Spleen (tissue), 11 donors: ENCODE data around the gene AGFG2. TPM values are rescaled to one million over a fixed set of nuclear protein-coding genes. Genes with fewer than 3 reads are reported as not detected.

Experiments
- DNase-seq: peaks from one replicate; pipeline ENCODE4 v3.0.0-alpha.2; 2020
- H3K27ac ChIP-seq, 8 donors: fragments of 200-600 bp; sonication (generic) in 7 of 8; 1 replicate in 4 of 8; 2 replicates in 4 of 8; pipeline versions ENCODE4 v1.5.0 to v1.8.0; 2016 to 2021; ENCODE audit warnings: inconsistent platforms in 4 of 8, mild to moderate bottlenecking in 4 of 8, moderate library complexity in 1 of 8
- H3K27me3 ChIP-seq, 7 donors: fragments of 200-600 bp; sonication (generic) in 6 of 7; replicated peaks in 1 of 7; 1 replicate in 4 of 7; 2 replicates in 3 of 7; pipeline versions ENCODE4 v1.5.0 to v1.8.0; 2016 to 2021; ENCODE audit warnings: inconsistent platforms in 3 of 7, mild to moderate bottlenecking in 1 of 7
- H3K36me3 ChIP-seq, 6 donors: fragments of 200-600 bp; sonication (generic) in 5 of 6; 1 replicate in 4 of 6; 2 replicates in 2 of 6; pipeline versions ENCODE4 v1.5.0 to v1.8.0; 2016 to 2021; ENCODE audit warnings: inconsistent platforms in 2 of 6
- H3K4me1 ChIP-seq, 6 donors: fragments of 200-600 bp; sonication (generic) in 5 of 6; 1 replicate in 3 of 6; 2 replicates in 3 of 6; pipeline versions ENCODE4 v1.5.0 to v1.8.0; 2016 to 2021; ENCODE audit warnings: inconsistent platforms in 3 of 6
- H3K4me3 ChIP-seq, 8 donors: fragments of 200-600 bp; sonication (generic) in 7 of 8; 1 replicate in 4 of 8; 2 replicates in 4 of 8; pipeline versions ENCODE4 v1.5.0 to v1.8.0; 2016 to 2021; ENCODE audit warnings: inconsistent platforms in 4 of 8, mild to moderate bottlenecking in 4 of 8, moderate library complexity in 2 of 8
- H3K9me3 ChIP-seq, 8 donors: fragments of 200-600 bp; sonication (generic) in 7 of 8; 1 replicate in 4 of 8; 2 replicates in 4 of 8; pipeline versions ENCODE4 v1.5.0 to v1.8.0; 2016 to 2021; ENCODE audit warnings: inconsistent platforms in 4 of 8
- CTCF ChIP-seq, 11 experiments: fragments of 200-600 bp in 7 of 11; fragments of 450-650 bp in 4 of 11; sonication (generic) in 4 of 11; IDR thresholded peaks in 8 of 11; conservative IDR thresholded peaks in 3 of 11; 1 replicate in 7 of 11; 2 replicates in 4 of 11; pipeline versions ENCODE4 v1.4.0 to v1.8.0; 2016 to 2021; ENCODE audit warnings: antibody characterized with exemption in 11 of 11, inconsistent platforms in 4 of 11, mild to moderate bottlenecking in 1 of 11
- POLR2A ChIP-seq, 3 donors: fragments of 450-650 bp; IDR thresholded peaks; one replicate each; pipeline ENCODE4 v1.5.1; 2017; ENCODE audit warnings: antibody characterized with exemption in 3 of 3, mild to moderate bottlenecking in 1 of 3
- POLR2AphosphoS5 ChIP-seq, 3 donors: sonication (generic); formaldehyde crosslinking; IDR thresholded peaks; one replicate each; pipeline ENCODE4 v1.5.1; 2017; ENCODE audit warnings: antibody characterized with exemption in 3 of 3
- WGBS, 5 donors: extraction: QIAGEN DNeasy Blood & Tissue Kit in 3 of 5; methylation state at CpG; one replicate each; pipeline versions ENCODE4 v1.1.5 to v1.1.7; 2013 to 2018; 5-methylcytosine and 5-hydroxymethylcytosine counted together
- intact Hi-C: fragments of 100-400 bp; cut with DNase I; formaldehyde crosslinking; loops from one replicate; pipeline ENCODE4 v1.15.0; 2023; ENCODE audit warnings: low total_unique reads
- polyA plus RNA-seq, 3 donors: library from polyadenylated mRNA; stranded (reverse); fragments of 200-250 nt; gene quantifications; one replicate each; pipeline ENCODE4 v1.2.1, GENCODE V29; 2013
- small RNA-seq, 4 donors: library from RNA; depleted of rRNA; stranded (forward); fragments of <200 nt; gene quantifications; one replicate each; pipeline ENCODE3, GENCODE V24; 2016
- total RNA-seq, 7 donors: library from RNA; depleted of rRNA in 3 of 7; stranded (reverse); fragments of >200 nt in 3 of 7; fragmentation: NEBNext Ultra II Directional in 4 of 7; extraction: Animal tissue kit (Norgen Biotek cat#: 25700) in 4 of 7; gene quantifications; one replicate each; pipeline versions ENCODE4 v1.1.0 to v1.2.1, GENCODE V29; 2016 to 2021
- donor health status: healthy with polysubstance abuse.
- donor health status: DM: no; HTN: no; CAD: no; lungs with moderate emphysema.
- donor health status: DM: no; HTN: no; CAD: no.
- donor health status: Bipolar disorder and iron deficiency.
- donor health status: healthy.
- donor health status: DM: no; HTN: no; CAD: no.
- donor health status: DM: yes; HTN: yes; CAD: no.

Gene AGFG2
- total and polyA plus RNA-seq, 10 donors: 14.2 to 110 (median 51.4) TPM

GRCh38 chr7:100614308-100614861 is 75.4 kb downstream of the AGFG2 start:
- no peak for TF ChIP-seq CTCF (IDR thresholded peaks at IDR 0.05 in 8 of 11, conservative IDR thresholded peaks at IDR 0.05 in 3 of 11)
- TF ChIP-seq POLR2A (IDR thresholded peaks at IDR 0.05): no peak
- TF ChIP-seq POLR2AphosphoS5 (IDR thresholded peaks at IDR 0.05): no peak
- intact Hi-C loops: loop anchor here (10.0 kb wide), 1 partner anchor 60 kb away; the partner anchor contains the start of gene GNB2
- Histone ChIP-seq H3K27me3 (no peaks in the 10 kb centered on the region), H3K4me1 (peaks cover 7 to 26% (median 22%) of the 10 kb centered on the region in 6 donors), H3K36me3 (peaks cover 0 to 21% (median 4%) of the 10 kb centered on the region in 6 donors), H3K4me3 (peak overlapping the region in 1 of 8 donors; percentile 83), H3K27ac (no peak overlapping the region), H3K9me3 (no peaks in the 10 kb centered on the region)
- WGBS, 5 donors: 78 to 97% (median 83%) methylated on average over 6 of the region's 6 CpGs
- DNase-seq: no peak

Small RNA genes within 50 kb of the gene (small RNA-seq; reads per million reads assigned to genes)
- 0 reads per million in 4 donors for gene RN7SL416P
- gene SAP25: 0 reads per million in 4 donors

Other genes starting within 250 kb of the AGFG2 start
- gene SPDYE3, start 231.5 kb upstream of the AGFG2 start, total RNA-seq: not detected
- gene SPDYE3, start 231.5 kb upstream of the AGFG2 start, polyA plus RNA-seq: under 1 TPM; 0.09 to 0.22 (median 0.15) TPM
- 100 to 1,000 TPM in 2 of 7 donors, 10 to 100 TPM in 5; 66.2 to 114 (median 70.5) TPM for gene PILRB, start 181.1 kb upstream of the AGFG2 start, total RNA-seq
- gene PILRB, start 181.1 kb upstream of the AGFG2 start, polyA plus RNA-seq: 10 to 100 TPM; 56.8 to 97.5 (median 95.0) TPM
- 10 to 100 TPM; 19.8 to 61.1 (median 30.9) TPM for gene PILRA, start 165.7 kb upstream of the AGFG2 start, total RNA-seq
- gene PILRA, start 165.7 kb upstream of the AGFG2 start, polyA plus RNA-seq: 10 to 100 TPM in 2 of 3 donors, 1 to 10 TPM in 1; 5.8 to 18.8 (median 11.7) TPM
- 1 to 10 TPM; 4.5 to 8.3 (median 6.3) TPM for gene ZCWPW1, start 110.5 kb upstream of the AGFG2 start, total RNA-seq
- 10 to 100 TPM; 21.7 to 42.6 (median 24.3) TPM for gene ZCWPW1, start 110.5 kb upstream of the AGFG2 start, polyA plus RNA-seq
- 10 to 100 TPM; 42.3 to 82.2 (median 67.3) TPM for gene MEPCE, start 109.4 kb upstream of the AGFG2 start, total RNA-seq
- 10 to 100 TPM; 31.4 to 56.9 (median 38.0) TPM for gene MEPCE, start 109.4 kb upstream of the AGFG2 start, polyA plus RNA-seq
- 10 to 100 TPM; 46.7 to 63.8 (median 57.7) TPM for gene PPP1R35, start 102.7 kb upstream of the AGFG2 start, total RNA-seq
- gene PPP1R35, start 102.7 kb upstream of the AGFG2 start, polyA plus RNA-seq: 100 to 1,000 TPM in 2 of 3 donors, 10 to 100 TPM in 1; 87.6 to 111 (median 111) TPM
- 1 to 10 TPM in 5 of 7 donors, not detected in 2; 1.3 to 4.6 (median 1.9) TPM for gene SPACDR, start 74.9 kb upstream of the AGFG2 start, total RNA-seq
- 1 to 10 TPM in 2 of 3 donors, under 1 TPM in 1; 0.65 to 2.1 (median 1.2) TPM for gene SPACDR, start 74.9 kb upstream of the AGFG2 start, polyA plus RNA-seq
- 100 to 1,000 TPM in 3 of 7 donors, 10 to 100 TPM in 4; 67.1 to 119 (median 98.8) TPM for gene TSC22D4, start 60.0 kb upstream of the AGFG2 start, total RNA-seq
- gene TSC22D4, start 60.0 kb upstream of the AGFG2 start, polyA plus RNA-seq: 100 to 1,000 TPM in 1 of 3 donors, 10 to 100 TPM in 2; 57.2 to 105 (median 83.9) TPM
- gene NYAP1, start 55.3 kb upstream of the AGFG2 start, total RNA-seq: 1 to 10 TPM in 3 of 7 donors, under 1 TPM in 3, not detected in 1; 0.32 to 2.1 (median 1.2) TPM
- under 1 TPM; 0.07 to 0.54 (median 0.14) TPM for gene NYAP1, start 55.3 kb upstream of the AGFG2 start, polyA plus RNA-seq
- gene SAP25, start 34.7 kb downstream of the AGFG2 start, total RNA-seq: 10 to 100 TPM; 11.0 to 28.4 (median 21.1) TPM
- gene SAP25, start 34.7 kb downstream of the AGFG2 start, polyA plus RNA-seq: 10 to 100 TPM; 25.3 to 75.6 (median 50.6) TPM
- gene LRCH4, start 46.9 kb downstream of the AGFG2 start, total RNA-seq: 100 to 1,000 TPM; 145 to 333 (median 186) TPM
- 100 to 1,000 TPM; 151 to 310 (median 269) TPM for gene LRCH4, start 46.9 kb downstream of the AGFG2 start, polyA plus RNA-seq
- 1 to 10 TPM in 4 of 7 donors, under 1 TPM in 2, not detected in 1; 0.54 to 1.5 (median 1.2) TPM for gene FBXO24, start 47.1 kb downstream of the AGFG2 start, total RNA-seq
- gene FBXO24, start 47.1 kb downstream of the AGFG2 start, polyA plus RNA-seq: 1 to 10 TPM in 2 of 3 donors, under 1 TPM in 1; 0.67 to 1.6 (median 1.2) TPM
- 10 to 100 TPM in 6 of 7 donors, 1 to 10 TPM in 1; 7.1 to 31.4 (median 21.9) TPM for gene PCOLCE, start 63.2 kb downstream of the AGFG2 start, total RNA-seq
- gene PCOLCE, start 63.2 kb downstream of the AGFG2 start, polyA plus RNA-seq: 10 to 100 TPM; 29.0 to 38.7 (median 30.2) TPM
- gene MOSPD3, start 73.3 kb downstream of the AGFG2 start, total RNA-seq: 10 to 100 TPM; 13.4 to 20.4 (median 16.0) TPM
- 10 to 100 TPM; 11.2 to 16.8 (median 13.9) TPM for gene MOSPD3, start 73.3 kb downstream of the AGFG2 start, polyA plus RNA-seq
- gene TFR2, start 102.3 kb downstream of the AGFG2 start, total RNA-seq: 1 to 10 TPM; 1.9 to 6.6 (median 2.4) TPM
- 1 to 10 TPM; 1.7 to 1.9 (median 1.8) TPM for gene TFR2, start 102.3 kb downstream of the AGFG2 start, polyA plus RNA-seq
- gene ACTL6B, start 117.2 kb downstream of the AGFG2 start, total RNA-seq: not detected
- gene ACTL6B, start 117.2 kb downstream of the AGFG2 start, polyA plus RNA-seq: not detected
- gene GNB2, start 134.5 kb downstream of the AGFG2 start, total RNA-seq: 100 to 1,000 TPM; 207 to 342 (median 270) TPM
- gene GNB2, start 134.5 kb downstream of the AGFG2 start, polyA plus RNA-seq: 100 to 1,000 TPM; 104 to 195 (median 121) TPM
- 100 to 1,000 TPM in 1 of 7 donors, 10 to 100 TPM in 6; 35.3 to 102 (median 71.5) TPM for gene GIGYF1, start 155.0 kb downstream of the AGFG2 start, total RNA-seq
- 10 to 100 TPM; 15.4 to 56.2 (median 36.0) TPM for gene GIGYF1, start 155.0 kb downstream of the AGFG2 start, polyA plus RNA-seq
- gene POP7, start 166.9 kb downstream of the AGFG2 start, total RNA-seq: 10 to 100 TPM; 14.9 to 22.8 (median 17.2) TPM
- gene POP7, start 166.9 kb downstream of the AGFG2 start, polyA plus RNA-seq: 10 to 100 TPM; 30.6 to 39.1 (median 38.2) TPM
- under 1 TPM in 1 of 7 donors, not detected in 6; 0.42 TPM for gene EPO, start 181.3 kb downstream of the AGFG2 start, total RNA-seq
- under 1 TPM; 0.06 to 0.26 (median 0.13) TPM for gene EPO, start 181.3 kb downstream of the AGFG2 start, polyA plus RNA-seq
- not detected for gene ZAN, start 194.4 kb downstream of the AGFG2 start, total RNA-seq
- gene ZAN, start 194.4 kb downstream of the AGFG2 start, polyA plus RNA-seq: under 1 TPM in 1 of 3 donors, not detected in 2; under 0.01 TPM